MM.1S (cell line): ENCODE results near the gene SMG6.

Source experiments
- DNase-seq: peaks from one replicate; pipeline ENCODE4 v3.0.0-alpha.2; 2015
- H2AFZ ChIP-seq: fragments of 300-600 bp; sonication (generic); 2 replicates; pipeline ENCODE4 v1.6.0; 2016; ENCODE audit warnings: antibody characterized with exemption, low read length
- H3F3A ChIP-seq: fragments of 300-600 bp; sonication (generic); 2 replicates; pipeline ENCODE4 v1.6.1; 2016; ENCODE audit warnings: mild to moderate bottlenecking, antibody characterized with exemption, low read length, moderate library complexity, mixed read lengths; ENCODE audit not compliant: insufficient read depth
- H3K27ac ChIP-seq: fragments of 300-600 bp; sonication (generic); 2 replicates; pipeline ENCODE4 v1.5.1; 2016; ENCODE audit warnings: mild to moderate bottlenecking, low read length
- H3K27me3 ChIP-seq: fragments of 300-600 bp; sonication (generic); replicated peaks from 2 replicates; pipeline ENCODE4 v1.6.0; 2016; ENCODE audit warnings: low read length; ENCODE audit not compliant: insufficient read depth
- H3K36me3 ChIP-seq: fragments of 300-600 bp; sonication (generic); replicated peaks from 2 replicates; pipeline ENCODE4 v1.6.1; 2016; ENCODE audit warnings: mild to moderate bottlenecking, low read length, mixed read lengths; ENCODE audit not compliant: insufficient read depth
- H3K4me1 ChIP-seq: fragments of 300-600 bp; sonication (generic); 2 replicates; pipeline ENCODE4 v1.6.1; 2016; ENCODE audit warnings: low read length, mixed read lengths
- H3K4me2 ChIP-seq: fragments of 300-600 bp; sonication (generic); 2 replicates; pipeline ENCODE4 v1.6.0; 2016; ENCODE audit warnings: low read depth, low read length
- H3K4me3 ChIP-seq: fragments of 300-600 bp; sonication (generic); 2 replicates; pipeline ENCODE4 v1.5.1; 2016; ENCODE audit warnings: low read length, mixed read lengths
- H3K79me2 ChIP-seq: fragments of 300-600 bp; sonication (generic); 2 replicates; pipeline ENCODE4 v1.6.1; 2016; ENCODE audit warnings: mixed run types, low read length, mixed read lengths
- H3K9ac ChIP-seq: fragments of 300-600 bp; sonication (generic); 2 replicates; pipeline ENCODE4 v1.6.1; 2016; ENCODE audit warnings: low read length, mixed read lengths
- H3K9me2 ChIP-seq: fragments of 300-600 bp; sonication (generic); replicated peaks from 2 replicates; pipeline ENCODE4 v1.6.1; 2016; ENCODE audit warnings: mild to moderate bottlenecking, low read length, mixed read lengths; ENCODE audit not compliant: insufficient read depth
- H3K9me3 ChIP-seq: fragments of 300-600 bp; sonication (generic); replicated peaks from 2 replicates; pipeline ENCODE4 v1.6.1; 2016; ENCODE audit warnings: mild to moderate bottlenecking, low read length, mixed read lengths; ENCODE audit not compliant: insufficient read depth
- H4K20me1 ChIP-seq: fragments of 300-600 bp; sonication (generic); 2 replicates; pipeline ENCODE4 v1.6.1; 2016; ENCODE audit warnings: mild to moderate bottlenecking, low read length, moderate library complexity, mixed read lengths; ENCODE audit not compliant: insufficient read depth
- CTCF ChIP-seq: fragments of 300-600 bp; sonication (generic); IDR thresholded peaks from 2 replicates; pipeline ENCODE4 v1.5.1; 2016; ENCODE audit warnings: antibody characterized with exemption, low read length, mixed read lengths
- EZH2 ChIP-seq: fragments of 300-600 bp; sonication (generic); optimal IDR thresholded peaks from 2 replicates; pipeline ENCODE3; 2017; ENCODE audit warnings: low read depth, mild to moderate bottlenecking, antibody characterized with exemption, low read length, mixed read lengths
- EZH2phosphoT487 ChIP-seq: fragments of 300-600 bp; sonication (generic); IDR thresholded peaks from 2 replicates; pipeline ENCODE4 v1.6.1; 2018; ENCODE audit warnings: antibody characterized with exemption, low read length

Gene SMG6

DNA sequence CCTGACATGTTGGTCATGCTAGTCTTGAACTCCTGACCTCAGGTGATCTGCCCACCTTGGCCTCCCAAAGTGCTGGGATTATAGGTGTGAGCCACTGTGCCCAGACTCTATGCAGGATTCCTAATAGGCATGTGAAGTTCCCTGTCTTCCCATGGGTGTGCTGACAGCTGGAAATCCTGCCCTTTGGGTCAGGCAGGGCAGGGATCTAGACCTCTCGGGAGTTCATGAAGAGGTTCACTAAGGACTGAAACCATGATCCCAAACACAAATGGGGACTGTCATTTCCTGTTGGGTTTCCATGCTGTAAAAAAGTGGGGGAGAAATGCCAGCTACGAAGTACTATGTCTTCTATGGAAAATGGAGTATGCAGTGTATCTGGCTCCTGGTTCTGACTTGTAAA is 196.5 kb downstream of the SMG6 start:
- no peaks in the 10 kb centered on the region for H3K27me3 ChIP-seq
- DNase-seq, result no peak
- H3K9me2 ChIP-seq, result no peaks in the 10 kb centered on the region
- no peaks in the 10 kb centered on the region for H4K20me1 ChIP-seq
- H3K36me3 ChIP-seq, result no peaks in the 10 kb centered on the region
- no peak overlapping the region for H3K9ac ChIP-seq
- no peak overlapping the region for H2AFZ ChIP-seq
- H3F3A ChIP-seq, result peaks cover 30% of the 10 kb centered on the region
- H3K9me3 ChIP-seq, result no peaks in the 10 kb centered on the region
- H3K4me1 ChIP-seq, result peaks cover 38% of the 10 kb centered on the region
- H3K27ac ChIP-seq, result peak overlapping the region; percentile 49; the same call in 1 of the 2 replicates
- no peaks in the 10 kb centered on the region for H3K79me2 ChIP-seq
- H3K4me2 ChIP-seq, result no peak overlapping the region
- TF ChIP-seq CTCF, result no peak
- no peak for TF ChIP-seq EZH2
- no peak for TF ChIP-seq EZH2phosphoT487
- no peak overlapping the region for H3K4me3 ChIP-seq

GRCh38 chr17:2106308-2106955 is 197.2 kb downstream of the SMG6 start:
- Histone ChIP-seq H3K27ac (peak overlapping the region; percentile 22; the same call in 1 of the 2 replicates), H3K4me3 (no peak overlapping the region), H3K27me3 (no peaks in the 10 kb centered on the region), H3K4me2 (no peak overlapping the region), H3K36me3 (no peaks in the 10 kb centered on the region), H2AFZ (no peak overlapping the region), H3K9me3 (no peaks in the 10 kb centered on the region), H3K4me1 (peaks cover 38% of the 10 kb centered on the region), H4K20me1 (no peaks in the 10 kb centered on the region), H3K9ac (no peak overlapping the region), H3F3A (peaks cover 30% of the 10 kb centered on the region), H3K9me2 (no peaks in the 10 kb centered on the region), H3K79me2 (no peaks in the 10 kb centered on the region)
- TF ChIP-seq EZH2 (no peak), CTCF (no peak), EZH2phosphoT487 (no peak)
- no peak for DNase-seq

DNA sequence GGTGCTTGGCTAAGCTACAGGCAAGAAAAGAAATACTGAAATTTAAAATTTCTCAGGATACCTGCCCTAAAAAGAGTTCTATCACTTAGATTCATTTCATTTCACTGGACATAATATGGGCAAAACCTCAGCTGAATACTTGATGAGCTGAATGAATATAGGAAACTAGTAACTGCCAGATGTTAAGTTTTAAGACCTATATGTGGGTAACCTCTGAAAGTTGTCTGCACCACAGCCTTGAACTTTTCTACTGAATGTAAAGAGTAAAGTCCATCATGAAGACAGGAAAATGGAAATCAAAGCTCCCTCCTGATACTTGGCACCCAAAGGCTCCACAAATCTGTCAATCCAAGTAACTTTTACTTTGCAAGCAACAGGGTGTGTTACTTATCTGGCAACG is 197.9 kb downstream of the SMG6 start:
- H3K79me2 ChIP-seq, result no peaks in the 10 kb centered on the region
- no peaks in the 10 kb centered on the region for H3K9me2 ChIP-seq
- H4K20me1 ChIP-seq, result no peaks in the 10 kb centered on the region
- no peak for TF ChIP-seq EZH2
- TF ChIP-seq CTCF, result no peak
- no peak for TF ChIP-seq EZH2phosphoT487
- no peaks in the 10 kb centered on the region for H3K27me3 ChIP-seq
- H3K27ac ChIP-seq, result peak overlapping the region; percentile 22; the same call in 1 of the 2 replicates
- no peak overlapping the region for H3K4me2 ChIP-seq
- no peak overlapping the region for H3K9ac ChIP-seq
- no peak overlapping the region for H3K4me3 ChIP-seq
- H3K9me3 ChIP-seq, result no peaks in the 10 kb centered on the region
- peaks cover 30% of the 10 kb centered on the region for H3F3A ChIP-seq
- no peaks in the 10 kb centered on the region for H3K36me3 ChIP-seq
- DNase-seq, result no peak
- peaks cover 38% of the 10 kb centered on the region for H3K4me1 ChIP-seq
- H2AFZ ChIP-seq, result no peak overlapping the region
